ENCODE measurements around the gene CDK12.

DNA sequence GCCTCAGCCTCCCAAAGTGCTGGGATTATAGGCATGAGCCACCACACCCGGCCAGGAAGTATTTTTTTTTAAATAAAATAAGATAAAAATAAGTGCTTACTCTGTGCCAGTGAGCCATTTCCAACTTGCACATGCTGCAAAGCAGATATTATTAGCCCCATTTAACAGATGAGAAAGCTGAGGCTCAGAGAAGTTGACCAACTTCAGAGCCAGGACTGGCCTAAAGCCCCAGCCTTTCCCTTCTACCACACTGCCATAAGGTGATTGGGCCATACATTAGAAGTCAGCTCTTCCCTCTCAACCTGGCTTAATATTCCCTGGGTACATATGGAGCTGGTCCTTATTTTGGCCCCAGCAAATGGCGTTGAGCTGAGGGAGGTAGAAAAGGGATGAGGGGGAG is 121.4 kb downstream of the CDK12 start:
- TF ChIP-seq, protein P1, sequence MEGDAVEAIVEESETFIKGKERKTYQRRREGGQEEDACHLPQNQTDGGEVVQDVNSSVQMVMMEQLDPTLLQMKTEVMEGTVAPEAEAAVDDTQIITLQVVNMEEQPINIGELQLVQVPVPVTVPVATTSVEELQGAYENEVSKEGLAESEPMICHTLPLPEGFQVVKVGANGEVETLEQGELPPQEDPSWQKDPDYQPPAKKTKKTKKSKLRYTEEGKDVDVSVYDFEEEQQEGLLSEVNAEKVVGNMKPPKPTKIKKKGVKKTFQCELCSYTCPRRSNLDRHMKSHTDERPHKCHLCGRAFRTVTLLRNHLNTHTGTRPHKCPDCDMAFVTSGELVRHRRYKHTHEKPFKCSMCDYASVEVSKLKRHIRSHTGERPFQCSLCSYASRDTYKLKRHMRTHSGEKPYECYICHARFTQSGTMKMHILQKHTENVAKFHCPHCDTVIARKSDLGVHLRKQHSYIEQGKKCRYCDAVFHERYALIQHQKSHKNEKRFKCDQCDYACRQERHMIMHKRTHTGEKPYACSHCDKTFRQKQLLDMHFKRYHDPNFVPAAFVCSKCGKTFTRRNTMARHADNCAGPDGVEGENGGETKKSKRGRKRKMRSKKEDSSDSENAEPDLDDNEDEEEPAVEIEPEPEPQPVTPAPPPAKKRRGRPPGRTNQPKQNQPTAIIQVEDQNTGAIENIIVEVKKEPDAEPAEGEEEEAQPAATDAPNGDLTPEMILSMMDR (IDR thresholded peaks at IDR 0.05) = no peak
- no peak for TF ChIP-seq POLR2AphosphoS5 (IDR thresholded peaks at IDR 0.05; ENCODE audit: insufficient read depth in 1 of 2, low read depth in 1 of 2)

Measured in vagina (tissue), 2 donors.